Colonic mucosa (tissue), 4 donors: ENCODE measurements around the gene STK11. TPM values are rescaled to one million over a fixed set of nuclear protein-coding genes. Genes with fewer than 3 reads are reported as not detected.

ENCODE experiments used
- DNase-seq: peaks from one replicate; pipeline ENCODE4 v3.0.0-alpha.2; 2020
- H3K27ac ChIP-seq: fragments of 200-600 bp; one replicate; pipeline ENCODE4 v1.8.0; 2021
- H3K27me3 ChIP-seq: fragments of 200-600 bp; one replicate; pipeline ENCODE4 v1.8.0; 2021
- H3K36me3 ChIP-seq: fragments of 200-600 bp; one replicate; pipeline ENCODE4 v1.8.0; 2021
- H3K4me1 ChIP-seq: fragments of 200-600 bp; one replicate; pipeline ENCODE4 v1.8.0; 2021; ENCODE audit warnings: mild to moderate bottlenecking
- H3K4me3 ChIP-seq: fragments of 200-600 bp; one replicate; pipeline ENCODE4 v1.8.0; 2021
- H3K9ac ChIP-seq, 2 donors: one replicate each; pipeline ENCODE4 v1.7.0; 2013; ENCODE audit warnings: control low read depth in 2 of 2, low read depth in 2 of 2, low read length in 2 of 2
- H3K9me3 ChIP-seq: fragments of 200-600 bp; one replicate; pipeline ENCODE4 v1.8.0; 2021
- intact Hi-C: fragments of 100-400 bp; cut with DNase I; formaldehyde crosslinking; loops from one replicate; pipeline ENCODE4 v1.14.1; 2022
- total RNA-seq, 2 donors: library from RNA; stranded (reverse); fragmentation: NEBNext Ultra II Directional in 1 of 2; extraction: Animal tissue kit (Norgen Biotek cat#: 25700) in 1 of 2; gene quantifications; one replicate each; pipeline ENCODE4 v1.2.1, GENCODE V29; 2021
- TF ChIP-seq, protein P1 (sequence below): fragments of 200-600 bp; IDR thresholded peaks from one replicate; pipeline ENCODE4 v1.8.0; 2022; ENCODE audit warnings: antibody characterized with exemption, mild to moderate bottlenecking
- donor health status: healthy.
- donor health status: DM: no; HTN: no; CAD: no.
- donor health status: DM: no; HTN: no; CAD: no.

Gene STK11
- total RNA-seq, 2 donors from 2014 or later, result 76.3 to 103 TPM

DNA sequence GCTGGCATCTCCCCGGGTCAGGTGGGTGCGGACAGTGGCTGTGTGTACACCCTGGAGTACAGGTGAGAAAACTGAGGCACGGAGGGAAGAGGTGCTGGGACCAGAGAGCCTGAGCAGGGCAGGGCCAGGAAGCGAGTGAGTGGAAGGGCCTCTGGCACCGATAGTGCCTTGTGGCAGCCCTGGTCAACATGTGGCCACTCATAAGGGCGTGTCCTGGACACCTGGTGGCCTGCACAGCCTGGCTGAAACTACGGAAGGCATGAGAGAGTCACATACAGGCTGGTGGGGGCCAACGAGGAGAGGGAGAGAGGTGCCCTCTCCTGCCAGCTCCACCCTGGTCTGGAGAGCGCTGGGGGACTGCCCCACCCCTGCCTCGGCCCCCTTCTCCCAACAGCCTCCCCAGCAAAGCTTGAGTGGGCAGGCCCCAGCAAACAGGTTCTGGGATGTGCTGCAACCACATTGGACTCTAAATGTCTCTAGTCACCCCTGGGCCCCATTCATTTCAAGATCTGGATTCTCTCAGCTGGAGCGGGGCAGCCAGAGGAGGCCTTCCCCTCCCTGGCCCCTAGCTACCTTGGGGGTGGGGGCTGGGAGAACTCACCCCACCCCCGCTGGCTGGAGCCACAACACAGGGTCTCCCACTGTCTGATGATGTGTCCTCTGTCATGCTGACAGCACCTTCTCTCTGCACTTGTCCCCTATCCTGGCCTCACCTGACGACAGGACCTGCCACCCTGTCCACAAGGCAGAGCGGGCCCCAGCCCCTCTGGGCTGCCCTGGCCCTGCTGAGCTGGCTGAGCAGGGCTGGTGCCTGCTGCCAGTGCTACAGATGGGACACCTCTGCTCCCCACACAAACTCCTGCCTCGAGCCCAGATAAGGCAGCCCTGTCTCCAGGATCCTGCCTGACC is 26.4 kb downstream of the STK11 start:
- Histone ChIP-seq H3K4me3 (no peak overlapping the region), H3K9me3 (no peaks in the 10 kb centered on the region), H3K27me3 (peaks cover 32% of the 10 kb centered on the region), H3K4me1 (peaks cover 17% of the 10 kb centered on the region), H3K9ac (no peak overlapping the region), H3K36me3 (no peaks in the 10 kb centered on the region), H3K27ac (no peak overlapping the region)
- TF ChIP-seq, protein P1, sequence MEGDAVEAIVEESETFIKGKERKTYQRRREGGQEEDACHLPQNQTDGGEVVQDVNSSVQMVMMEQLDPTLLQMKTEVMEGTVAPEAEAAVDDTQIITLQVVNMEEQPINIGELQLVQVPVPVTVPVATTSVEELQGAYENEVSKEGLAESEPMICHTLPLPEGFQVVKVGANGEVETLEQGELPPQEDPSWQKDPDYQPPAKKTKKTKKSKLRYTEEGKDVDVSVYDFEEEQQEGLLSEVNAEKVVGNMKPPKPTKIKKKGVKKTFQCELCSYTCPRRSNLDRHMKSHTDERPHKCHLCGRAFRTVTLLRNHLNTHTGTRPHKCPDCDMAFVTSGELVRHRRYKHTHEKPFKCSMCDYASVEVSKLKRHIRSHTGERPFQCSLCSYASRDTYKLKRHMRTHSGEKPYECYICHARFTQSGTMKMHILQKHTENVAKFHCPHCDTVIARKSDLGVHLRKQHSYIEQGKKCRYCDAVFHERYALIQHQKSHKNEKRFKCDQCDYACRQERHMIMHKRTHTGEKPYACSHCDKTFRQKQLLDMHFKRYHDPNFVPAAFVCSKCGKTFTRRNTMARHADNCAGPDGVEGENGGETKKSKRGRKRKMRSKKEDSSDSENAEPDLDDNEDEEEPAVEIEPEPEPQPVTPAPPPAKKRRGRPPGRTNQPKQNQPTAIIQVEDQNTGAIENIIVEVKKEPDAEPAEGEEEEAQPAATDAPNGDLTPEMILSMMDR, result no peak
- DNase-seq, result no peak
- intact Hi-C loops, result no loop called here

DNA sequence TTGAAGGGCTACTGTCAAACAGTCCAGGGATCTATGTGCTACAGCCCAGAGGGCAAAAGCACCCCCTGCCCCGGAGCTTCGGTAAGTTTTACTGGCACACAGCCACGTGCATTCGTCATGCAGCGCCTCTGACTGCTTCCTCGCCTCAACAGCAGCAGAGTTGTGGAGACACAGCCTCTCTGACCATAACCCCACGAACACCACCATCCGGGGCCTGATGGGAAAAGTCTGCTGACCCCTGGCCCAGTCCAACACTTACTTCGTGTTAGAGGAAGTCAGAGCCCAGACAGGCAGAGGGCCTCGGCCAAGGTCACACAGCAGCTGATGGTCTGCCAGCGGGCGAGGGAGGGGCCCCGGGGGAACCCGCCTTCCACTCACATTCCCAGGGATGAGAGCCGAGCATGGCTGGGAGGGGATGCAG is 27.1 kb downstream of the STK11 start:
- H3K27me3 ChIP-seq, result peaks cover 37% of the 10 kb centered on the region
- H3K9ac ChIP-seq, result no peak overlapping the region
- no peak overlapping the region for H3K27ac ChIP-seq
- H3K9me3 ChIP-seq, result no peaks in the 10 kb centered on the region
- H3K36me3 ChIP-seq, result no peaks in the 10 kb centered on the region
- intact Hi-C loops, result no loop called here
- no peak for DNase-seq
- H3K4me3 ChIP-seq, result no peak overlapping the region
- H3K4me1 ChIP-seq, result peaks cover 17% of the 10 kb centered on the region
- TF ChIP-seq, protein P1, result no peak

DNA sequence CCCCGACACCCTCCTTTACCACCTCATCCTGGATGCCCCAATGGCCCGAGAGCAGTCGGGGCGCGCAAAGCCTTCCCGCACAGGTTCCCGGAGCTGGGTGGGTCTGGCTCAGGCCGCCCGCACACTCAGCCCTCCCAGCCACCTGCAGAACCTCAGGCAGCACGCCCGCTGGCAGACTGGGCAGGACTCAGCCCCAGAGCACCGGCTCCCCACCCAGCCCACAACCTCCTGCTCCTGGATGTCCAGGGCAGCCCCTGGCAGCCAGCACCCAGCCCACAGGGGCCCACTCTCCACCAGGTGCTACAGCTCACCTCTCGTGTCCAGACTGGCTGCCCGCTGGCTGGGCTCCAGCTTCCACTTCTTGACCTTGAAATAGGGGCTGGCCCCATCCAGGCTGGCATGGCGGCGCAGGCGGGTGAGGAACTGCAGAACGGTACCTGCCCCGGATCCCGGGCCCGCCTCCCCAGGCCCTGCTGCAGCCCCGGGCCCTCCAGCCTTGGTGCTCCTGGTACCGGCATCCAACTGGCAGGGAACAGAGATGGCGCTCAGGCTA is 27.6 kb downstream of the STK11 start:
- intact Hi-C loops, result no loop called here
- Histone ChIP-seq H3K9ac (peak overlapping the region in 1 of 2 donors; percentile 19), H3K4me1 (peaks cover 17% of the 10 kb centered on the region), H3K9me3 (no peaks in the 10 kb centered on the region), H3K27ac (no peak overlapping the region), H3K36me3 (no peaks in the 10 kb centered on the region), H3K4me3 (no peak overlapping the region), H3K27me3 (peaks cover 37% of the 10 kb centered on the region)
- TF ChIP-seq, protein P1, result no peak
- peak; percentile 42 for DNase-seq

DNA sequence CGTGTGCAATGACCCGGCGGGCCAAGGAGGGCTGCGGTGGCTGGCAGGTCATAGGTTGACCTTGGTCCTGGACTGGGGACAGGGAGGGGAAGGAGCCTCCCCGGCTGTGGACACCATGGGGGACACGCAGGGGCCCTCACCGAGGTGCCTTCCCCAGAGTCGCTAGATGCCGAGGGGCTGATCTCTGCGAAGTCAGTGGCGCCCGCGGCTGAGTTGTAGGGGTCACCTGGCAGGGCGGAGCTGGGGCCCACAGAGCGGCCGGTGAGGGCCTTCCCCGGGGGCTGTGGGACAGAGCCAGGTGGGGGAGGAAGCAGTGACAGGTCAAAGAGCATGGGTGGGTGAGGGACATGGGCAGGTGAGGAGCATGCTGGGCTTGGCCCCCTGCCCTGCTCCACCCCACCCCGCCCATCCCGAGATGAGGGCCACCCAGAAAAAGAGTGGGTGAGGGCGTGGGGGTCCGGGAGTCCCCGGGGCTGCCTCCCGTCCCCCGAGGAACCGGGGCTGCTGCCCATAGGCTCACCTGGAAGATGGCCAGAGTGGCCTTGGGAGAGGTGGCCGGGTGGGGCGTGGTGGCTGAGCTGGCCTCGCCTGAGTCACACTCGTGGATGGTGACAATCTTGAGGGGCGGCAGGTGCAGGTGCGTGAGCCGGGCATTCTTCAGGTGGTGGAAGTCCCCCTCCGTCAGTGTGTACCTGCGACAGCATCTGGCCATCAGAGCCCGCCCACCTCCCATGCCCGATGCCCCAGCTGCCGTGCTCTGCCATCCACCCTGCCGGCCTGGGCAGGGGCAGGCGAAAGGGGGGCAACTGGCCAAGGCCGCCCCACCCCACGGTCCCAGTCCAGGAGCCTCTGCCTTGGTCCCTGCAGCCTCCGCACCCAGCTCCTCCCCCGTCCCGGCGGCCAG is 28.7 kb downstream of the STK11 start:
- peaks cover 17% of the 10 kb centered on the region for H3K4me1 ChIP-seq
- no peak overlapping the region for H3K9ac ChIP-seq
- no peak overlapping the region for H3K27ac ChIP-seq
- no peaks in the 10 kb centered on the region for H3K36me3 ChIP-seq
- H3K4me3 ChIP-seq, result no peak overlapping the region
- no peak for DNase-seq
- intact Hi-C loops, result no loop called here
- peaks cover 37% of the 10 kb centered on the region for H3K27me3 ChIP-seq
- TF ChIP-seq, protein P1, result no peak
- H3K9me3 ChIP-seq, result no peaks in the 10 kb centered on the region

DNA sequence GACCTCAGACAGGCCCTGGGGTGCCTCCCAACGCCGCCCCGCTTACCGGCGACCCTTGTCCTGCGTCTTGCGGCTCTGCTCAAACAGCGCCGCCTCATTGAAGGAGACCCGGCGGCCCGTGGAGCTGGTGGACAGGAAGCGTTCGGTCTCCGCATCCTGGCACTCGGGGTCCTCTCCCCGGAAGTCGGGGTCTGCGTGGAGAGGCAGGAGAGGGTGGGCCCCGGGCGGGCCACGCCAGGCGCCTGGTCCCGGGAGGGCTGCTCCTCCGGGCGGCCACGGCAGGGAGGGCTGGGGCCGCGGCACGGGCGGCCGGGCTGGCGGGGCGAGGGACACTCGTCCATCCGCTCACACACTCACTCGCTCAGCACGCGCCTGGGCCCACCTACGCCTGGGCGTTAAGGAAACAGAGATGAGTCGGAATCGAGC is 29.4 kb downstream of the STK11 start:
- Histone ChIP-seq H3K9me3 (no peaks in the 10 kb centered on the region), H3K36me3 (no peaks in the 10 kb centered on the region), H3K27me3 (peaks cover 37% of the 10 kb centered on the region), H3K9ac (no peak overlapping the region), H3K27ac (no peak overlapping the region), H3K4me1 (peaks cover 17% of the 10 kb centered on the region), H3K4me3 (no peak overlapping the region)
- DNase-seq, result no peak
- intact Hi-C loops, result no loop called here
- TF ChIP-seq, protein P1, result no peak
